Stimulated activated CD4-positive, alpha-beta T cell treated with anti-CD3 and anti-CD28 coated beads, Interleukin-15, amount 100 ng/mL, for 24 hours (primary cell): ENCODE data around the gene MED12.
"Not testable (repeated sequence)": the region's sequence is repeated elsewhere in the genome, so short reads cannot be mapped to it uniquely, and the experiment has no call there.

Source experiments
- DNase-seq: peaks from one replicate; pipeline ENCODE4 v3.0.0-alpha.2; 2020

The MED12 gene

GRCh38 chrX:71166461-71166860 is 48.1 kb downstream of the MED12 start:
- DNase-seq: no peak

- no peak for DNase-seq
These were observed 48.8 kb downstream of the MED12 start for GRCh38 chrX:71167031-71167781.

- DNase-seq: no peak
These were observed 49.7 kb downstream of the MED12 start for GRCh38 chrX:71168134-71168533.

GRCh38 chrX:71169586-71169985 is 51.2 kb downstream of the MED12 start:
- DNase-seq: no peak

- DNase-seq: no peak
These were observed 52.3 kb downstream of the MED12 start for GRCh38 chrX:71170660-71171059.

GRCh38 chrX:71171110-71171801 is 52.9 kb downstream of the MED12 start:
- no peak for DNase-seq

- no peak for DNase-seq
These were observed 55.0 kb downstream of the MED12 start for GRCh38 chrX:71173440-71173839.

GRCh38 chrX:71174795-71175194 is 56.4 kb downstream of the MED12 start:
- DNase-seq: no peak

GRCh38 chrX:71175531-71175930 is 57.1 kb downstream of the MED12 start:
- DNase-seq: no peak

- DNase-seq: no peak
These were observed 58.9 kb downstream of the MED12 start for GRCh38 chrX:71177327-71177726.

- peak; percentile 44 for DNase-seq
These were observed 60.5 kb downstream of the MED12 start for GRCh38 chrX:71178908-71179307.

- not testable (repeated sequence) for DNase-seq
These were observed 62.3 kb downstream of the MED12 start for GRCh38 chrX:71180579-71181265.

GRCh38 chrX:71181558-71181909 is 63.1 kb downstream of the MED12 start:
- peak; percentile 64 for DNase-seq

- DNase-seq: peak; percentile 85
These were observed 63.8 kb downstream of the MED12 start for GRCh38 chrX:71181910-71182799.

- no peak for DNase-seq
These were observed 64.5 kb downstream of the MED12 start for GRCh38 chrX:71182871-71183270.

GRCh38 chrX:71183341-71183740 is 64.9 kb downstream of the MED12 start:
- no peak for DNase-seq

GRCh38 chrX:71184092-71184491 is 65.7 kb downstream of the MED12 start:
- no peak for DNase-seq

- no peak for DNase-seq
These were observed 66.6 kb downstream of the MED12 start for GRCh38 chrX:71184803-71185495.

- DNase-seq: no peak
These were observed 72.9 kb downstream of the MED12 start for GRCh38 chrX:71191248-71191647.
